ENCODE measurements around the gene RARRES2. TPM values are rescaled to one million over a fixed set of nuclear protein-coding genes. Genes with fewer than 3 reads are reported as not detected.
A peak's percentile ranks its signal among the peaks of the same experiment; 100 is the strongest.

RARRES2 gene
- total RNA-seq, 1 donor from 2014 or later: 19.4 TPM

DNA sequence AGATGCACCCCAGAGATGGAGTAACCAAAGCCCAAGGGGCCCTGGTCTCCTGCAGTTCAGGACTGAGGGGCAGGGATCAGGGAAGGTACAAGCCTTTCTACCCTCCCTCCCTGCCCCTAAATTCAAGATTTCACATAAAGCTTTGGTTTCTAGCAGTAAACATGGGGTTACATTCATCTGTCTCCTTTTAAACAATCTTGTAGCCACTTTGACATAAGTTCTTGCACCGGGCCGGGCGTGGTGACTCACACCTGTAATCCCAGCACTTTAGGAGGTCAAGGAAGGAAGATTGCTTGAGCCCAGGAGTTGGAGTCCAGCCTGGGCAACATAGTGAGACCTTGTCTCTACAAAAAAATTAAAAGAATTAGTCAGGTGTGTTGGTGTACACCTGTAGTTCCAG lies 14.1 kb downstream of the RARRES2 start:
- Histone ChIP-seq H3K36me3 (ENCODE audit: insufficient read depth, low read length) (no peaks in the 10 kb centered on the region), H3K27ac (ENCODE audit: low read depth, low read length) (no peak overlapping the region), H3K9ac (ENCODE audit: low read length) (no peak overlapping the region), H3K79me2 (ENCODE audit: insufficient read depth, low read length) (no peaks in the 10 kb centered on the region), H2AFZ (ENCODE audit: low read depth, low read length) (no peak overlapping the region), H4K20me1 (ENCODE audit: insufficient read depth, low read length) (no peaks in the 10 kb centered on the region), H3K4me3 (ENCODE audit: insufficient read depth, low read depth, low read length) (no peak overlapping the region), H3K4me1 (ENCODE audit: insufficient read depth, low read length) (peaks cover 15% of the 10 kb centered on the region), H3K4me2 (ENCODE audit: low read length) (no peak overlapping the region), H3K27me3 (ENCODE audit: insufficient read depth, low read length) (no peaks in the 10 kb centered on the region), H3K9me3 (ENCODE audit: insufficient read depth, low read depth, low read length) (no peaks in the 10 kb centered on the region)
- no peak overlapping the region for H3K4me3 Mint-ChIP-seq (ENCODE audit: unreplicated experiment)
- peaks cover 21% of the 10 kb centered on the region for H3K4me1 Mint-ChIP-seq (ENCODE audit: low read depth, unreplicated experiment)
- H3K27ac Mint-ChIP-seq (ENCODE audit: unreplicated experiment): no peak overlapping the region
- peaks cover 4% of the 10 kb centered on the region for H3K36me3 Mint-ChIP-seq (ENCODE audit: low read depth, unreplicated experiment)
- peaks cover 4% of the 10 kb centered on the region for H3K27me3 Mint-ChIP-seq (ENCODE audit: low read depth, unreplicated experiment)
- peaks cover 3% of the 10 kb centered on the region for H3K9me3 Mint-ChIP-seq (ENCODE audit: unreplicated experiment)
- TF ChIP-seq, protein P1, sequence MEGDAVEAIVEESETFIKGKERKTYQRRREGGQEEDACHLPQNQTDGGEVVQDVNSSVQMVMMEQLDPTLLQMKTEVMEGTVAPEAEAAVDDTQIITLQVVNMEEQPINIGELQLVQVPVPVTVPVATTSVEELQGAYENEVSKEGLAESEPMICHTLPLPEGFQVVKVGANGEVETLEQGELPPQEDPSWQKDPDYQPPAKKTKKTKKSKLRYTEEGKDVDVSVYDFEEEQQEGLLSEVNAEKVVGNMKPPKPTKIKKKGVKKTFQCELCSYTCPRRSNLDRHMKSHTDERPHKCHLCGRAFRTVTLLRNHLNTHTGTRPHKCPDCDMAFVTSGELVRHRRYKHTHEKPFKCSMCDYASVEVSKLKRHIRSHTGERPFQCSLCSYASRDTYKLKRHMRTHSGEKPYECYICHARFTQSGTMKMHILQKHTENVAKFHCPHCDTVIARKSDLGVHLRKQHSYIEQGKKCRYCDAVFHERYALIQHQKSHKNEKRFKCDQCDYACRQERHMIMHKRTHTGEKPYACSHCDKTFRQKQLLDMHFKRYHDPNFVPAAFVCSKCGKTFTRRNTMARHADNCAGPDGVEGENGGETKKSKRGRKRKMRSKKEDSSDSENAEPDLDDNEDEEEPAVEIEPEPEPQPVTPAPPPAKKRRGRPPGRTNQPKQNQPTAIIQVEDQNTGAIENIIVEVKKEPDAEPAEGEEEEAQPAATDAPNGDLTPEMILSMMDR (IDR thresholded peaks at IDR 0.05; ENCODE audit: insufficient read depth, low read depth, low read length): no peak
- no peak for TF ChIP-seq EZH2 (IDR thresholded peaks at IDR 0.05; ENCODE audit: insufficient read depth, low read length)
- DNase-seq (ENCODE audit: low read depth): no peak
- no peak for FAIRE-seq

- Mint-ChIP-seq H3K4me1 (ENCODE audit: low read depth, unreplicated experiment) (peaks cover 21% of the 10 kb centered on the region), H3K36me3 (ENCODE audit: low read depth, unreplicated experiment) (peaks cover 4% of the 10 kb centered on the region), H3K27ac (ENCODE audit: unreplicated experiment) (no peak overlapping the region), H3K4me3 (ENCODE audit: unreplicated experiment) (no peak overlapping the region), H3K27me3 (ENCODE audit: low read depth, unreplicated experiment) (peaks cover 6% of the 10 kb centered on the region), H3K9me3 (ENCODE audit: unreplicated experiment) (peaks cover 3% of the 10 kb centered on the region)
- no peak overlapping the region for H3K27ac ChIP-seq (ENCODE audit: low read depth, low read length)
- no peaks in the 10 kb centered on the region for H3K9me3 ChIP-seq (ENCODE audit: insufficient read depth, low read depth, low read length)
- H3K79me2 ChIP-seq (ENCODE audit: insufficient read depth, low read length): no peaks in the 10 kb centered on the region
- H3K4me3 ChIP-seq (ENCODE audit: insufficient read depth, low read depth, low read length): no peak overlapping the region
- H3K4me2 ChIP-seq (ENCODE audit: low read length): no peak overlapping the region
- H2AFZ ChIP-seq (ENCODE audit: low read depth, low read length): no peak overlapping the region
- no peak overlapping the region for H3K9ac ChIP-seq (ENCODE audit: low read length)
- TF ChIP-seq EZH2 (IDR thresholded peaks at IDR 0.05; ENCODE audit: insufficient read depth, low read length): no peak
- TF ChIP-seq, protein P1 (IDR thresholded peaks at IDR 0.05; ENCODE audit: insufficient read depth, low read depth, low read length): no peak
- peaks cover 15% of the 10 kb centered on the region for H3K4me1 ChIP-seq (ENCODE audit: insufficient read depth, low read length)
- FAIRE-seq (no peak), DNase-seq (ENCODE audit: low read depth) (no peak)
- H3K36me3 ChIP-seq (ENCODE audit: insufficient read depth, low read length): no peaks in the 10 kb centered on the region
- H4K20me1 ChIP-seq (ENCODE audit: insufficient read depth, low read length): no peaks in the 10 kb centered on the region
- H3K27me3 ChIP-seq (ENCODE audit: insufficient read depth, low read length): no peaks in the 10 kb centered on the region
Measured at GRCh38 chr7:150326657-150327268, 14.7 kb downstream of the RARRES2 start.

DNA sequence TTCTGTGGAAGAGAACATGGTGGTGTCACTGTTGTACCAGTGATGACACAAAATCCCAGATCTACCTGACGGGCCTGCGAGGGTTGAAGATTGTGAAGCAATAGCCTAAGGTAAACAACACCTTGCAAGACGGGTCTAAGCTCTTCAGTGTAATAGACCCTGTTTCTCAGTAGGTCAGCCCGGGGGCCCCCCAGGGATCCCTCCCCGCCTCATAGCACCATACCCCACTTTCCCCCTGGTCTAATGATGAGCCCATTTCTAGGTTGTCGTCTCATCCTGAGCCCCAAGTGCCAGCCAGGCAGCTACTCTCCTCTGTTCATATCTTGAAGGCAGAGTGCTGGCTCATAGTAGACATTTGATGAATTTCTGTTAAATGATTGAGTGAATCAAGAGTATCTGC lies 15.5 kb downstream of the RARRES2 start:
- Histone ChIP-seq H3K79me2 (ENCODE audit: insufficient read depth, low read length) (no peaks in the 10 kb centered on the region), H3K4me3 (ENCODE audit: insufficient read depth, low read depth, low read length) (no peak overlapping the region), H3K27me3 (ENCODE audit: insufficient read depth, low read length) (no peaks in the 10 kb centered on the region), H2AFZ (ENCODE audit: low read depth, low read length) (no peak overlapping the region), H3K4me2 (ENCODE audit: low read length) (no peak overlapping the region), H3K4me1 (ENCODE audit: insufficient read depth, low read length) (peaks cover 15% of the 10 kb centered on the region), H4K20me1 (ENCODE audit: insufficient read depth, low read length) (no peaks in the 10 kb centered on the region), H3K9ac (ENCODE audit: low read length) (no peak overlapping the region), H3K9me3 (ENCODE audit: insufficient read depth, low read depth, low read length) (no peaks in the 10 kb centered on the region), H3K27ac (ENCODE audit: low read depth, low read length) (no peak overlapping the region), H3K36me3 (ENCODE audit: insufficient read depth, low read length) (no peaks in the 10 kb centered on the region)
- H3K4me3 Mint-ChIP-seq (ENCODE audit: unreplicated experiment): no peak overlapping the region
- H3K27me3 Mint-ChIP-seq (ENCODE audit: low read depth, unreplicated experiment): peaks cover 2% of the 10 kb centered on the region
- DNase-seq (ENCODE audit: low read depth): no peak
- TF ChIP-seq, protein P1 (IDR thresholded peaks at IDR 0.05; ENCODE audit: insufficient read depth, low read depth, low read length): no peak
- TF ChIP-seq EZH2 (IDR thresholded peaks at IDR 0.05; ENCODE audit: insufficient read depth, low read length): no peak
- peaks cover 21% of the 10 kb centered on the region for H3K4me1 Mint-ChIP-seq (ENCODE audit: low read depth, unreplicated experiment)
- FAIRE-seq: no peak
- peak overlapping the region; percentile 4 for H3K27ac Mint-ChIP-seq (ENCODE audit: unreplicated experiment)
- H3K9me3 Mint-ChIP-seq (ENCODE audit: unreplicated experiment): peaks cover 3% of the 10 kb centered on the region
- peaks cover 4% of the 10 kb centered on the region for H3K36me3 Mint-ChIP-seq (ENCODE audit: low read depth, unreplicated experiment)
